ENCODE data around the gene VPS33B.
"Not testable (repeated sequence)": the region's sequence is repeated elsewhere in the genome, so short reads cannot be mapped to it uniquely, and the experiment has no call there.

Gene VPS33B

DNA sequence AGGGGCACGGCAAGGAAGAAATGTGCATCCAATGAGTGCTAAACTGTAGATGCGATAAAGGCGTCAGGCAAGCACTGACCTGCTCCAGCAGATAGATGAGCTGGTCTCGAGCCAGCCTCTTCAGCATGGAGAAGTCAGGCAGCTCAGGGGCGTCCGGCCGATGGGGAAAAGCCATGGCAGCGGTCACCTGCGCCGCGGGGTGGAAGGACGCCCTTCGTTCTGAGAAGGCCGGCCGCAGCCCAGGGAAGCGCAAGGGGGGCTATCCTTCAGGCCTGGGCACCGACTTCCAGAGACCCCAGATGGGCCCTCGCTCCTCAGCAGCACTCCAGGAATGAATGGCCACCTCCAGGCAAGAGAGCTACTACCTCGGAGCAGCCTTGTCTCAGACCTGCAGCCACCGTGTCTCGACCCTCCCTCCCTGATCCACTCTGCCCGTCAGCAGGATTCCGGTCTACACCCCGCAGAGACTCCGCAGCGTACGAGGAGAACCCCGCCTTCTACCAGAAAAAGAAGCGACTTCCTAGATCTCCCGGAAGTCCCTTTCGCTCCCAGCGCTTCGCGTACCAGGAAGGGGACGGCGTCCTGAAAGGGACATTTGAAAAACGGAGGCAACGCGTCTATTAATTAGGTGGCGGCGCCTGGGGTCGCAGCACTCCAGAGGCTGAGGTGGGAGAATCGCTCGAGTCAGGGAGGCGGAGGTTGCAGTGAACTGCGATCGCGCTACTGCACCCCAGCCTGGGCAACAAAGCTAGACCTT is at the start of gene VPS33B:
Gene VPS33B (minus strand): TSS at position 520 of the 757 bp plus-strand sequence. CDS start 345 bp downstream, at position 175.
- DNase-seq: peak; percentile 89

DNA sequence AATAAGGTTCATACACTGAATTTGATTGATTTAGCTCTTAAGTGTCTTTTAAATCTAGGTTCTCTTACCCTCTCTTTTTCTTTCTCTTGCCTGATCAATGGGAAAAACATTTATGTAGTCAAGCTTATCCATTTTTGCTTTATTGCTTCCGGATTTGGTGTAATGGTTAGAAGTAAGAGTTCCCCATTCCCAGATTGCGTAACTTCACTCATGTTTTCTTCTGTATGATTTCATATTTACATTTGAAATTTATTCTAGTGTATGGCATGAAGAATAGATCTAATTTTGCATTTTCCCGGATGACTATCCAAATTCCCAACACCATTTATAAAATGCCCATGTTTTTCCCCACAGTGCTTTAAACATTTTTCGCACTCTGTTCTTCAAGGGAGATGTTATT is 49.8 kb upstream of the VPS33B start:
- DNase-seq: no peak

DNA sequence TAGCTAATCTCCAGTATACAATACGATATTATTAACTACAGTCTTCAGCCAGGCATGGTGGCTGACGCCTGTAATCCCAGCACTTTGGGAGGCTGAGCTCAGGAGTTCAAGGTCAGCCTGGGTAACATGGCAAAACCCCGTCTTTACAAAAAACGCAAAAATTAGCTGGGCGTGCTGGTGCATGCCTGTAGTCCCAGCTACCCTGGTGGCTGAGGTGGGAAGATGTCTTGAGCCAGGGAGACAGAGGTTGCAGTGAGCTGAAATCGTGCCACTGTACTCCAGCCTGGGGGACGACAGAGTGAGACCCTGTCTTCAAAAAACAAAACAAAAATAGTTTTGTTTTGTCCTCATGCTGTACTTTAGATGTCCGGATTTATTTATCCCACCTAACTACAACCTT is 48.5 kb upstream of the VPS33B start:
- DNase-seq: no peak

DNA sequence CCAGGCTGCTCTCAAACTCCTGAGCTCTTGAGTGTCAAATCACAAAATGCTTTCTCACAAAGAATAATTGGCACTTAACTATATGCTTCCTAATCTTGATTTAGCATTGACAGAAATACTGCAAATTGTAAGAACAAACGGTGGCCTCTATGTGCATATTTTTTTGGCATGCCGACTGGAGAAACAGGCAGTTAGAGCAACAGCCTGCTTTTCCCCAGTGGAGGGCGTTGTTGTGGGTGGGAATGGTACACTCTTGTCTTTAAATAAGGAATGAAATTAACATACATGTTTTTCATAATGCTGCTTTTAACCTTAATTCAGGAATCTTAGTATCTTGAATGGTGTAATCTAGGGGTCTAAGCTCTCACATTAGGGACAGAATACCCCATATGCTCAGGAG is 46.6 kb upstream of the VPS33B start:
- DNase-seq: no peak

DNA sequence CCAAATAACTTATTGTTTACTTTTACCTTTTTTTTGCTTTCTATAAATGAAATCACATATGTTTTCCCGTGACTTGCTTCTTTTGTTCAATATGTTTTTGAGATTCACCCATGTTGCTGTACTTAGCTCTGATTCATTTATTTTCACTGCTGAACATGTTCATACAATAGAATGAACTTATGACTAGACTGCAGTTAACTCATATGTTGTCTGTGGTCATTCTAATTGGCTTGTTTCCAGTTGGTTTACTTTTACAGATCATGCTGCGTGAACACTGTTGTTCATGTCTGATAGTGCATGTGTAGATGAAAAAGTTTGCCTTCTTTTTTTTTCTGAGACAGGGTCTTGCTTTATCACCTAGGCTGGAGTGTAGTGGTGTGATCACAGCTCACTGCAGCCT is 46.0 kb upstream of the VPS33B start:
- no peak for DNase-seq

DNA sequence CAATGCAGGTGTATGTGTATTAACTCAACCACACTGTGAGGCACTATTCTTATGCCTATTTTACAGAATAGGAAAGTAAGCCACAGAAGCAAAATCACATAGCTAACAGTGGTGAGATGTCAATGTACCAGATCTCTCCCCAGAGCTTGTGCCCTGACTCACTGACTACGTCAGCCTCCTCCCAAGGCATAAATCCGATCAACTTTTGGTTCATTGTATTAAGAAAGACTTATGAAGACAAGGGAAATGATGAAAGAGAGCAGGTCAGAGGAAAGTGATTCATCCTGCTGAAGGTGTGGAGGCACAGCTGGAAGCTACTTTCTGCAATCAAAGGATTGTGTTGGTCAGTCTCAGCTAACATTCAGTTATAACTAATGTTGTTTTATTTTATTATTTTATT is 44.6 kb upstream of the VPS33B start:
- no peak for DNase-seq

DNA sequence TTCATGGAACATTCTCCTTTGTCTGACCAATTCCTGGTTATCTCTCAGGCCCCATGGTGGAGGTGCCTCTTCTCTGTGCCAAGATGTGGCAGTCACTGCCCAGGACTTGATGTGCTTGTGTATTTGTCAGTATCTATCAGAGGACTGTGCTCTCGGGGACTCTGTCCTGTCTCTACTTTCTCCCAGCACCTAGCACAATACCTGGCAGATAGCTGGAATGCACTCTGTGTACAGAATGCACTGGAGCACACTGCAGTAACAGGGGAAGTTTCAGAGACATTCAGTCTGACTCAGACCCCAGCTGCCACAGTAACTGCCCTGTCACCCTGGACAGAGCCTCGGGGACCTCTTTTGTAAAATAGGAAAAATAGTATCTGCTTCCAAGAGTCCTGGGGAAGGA is 43.1 kb upstream of the VPS33B start:
- no peak for DNase-seq

DNA sequence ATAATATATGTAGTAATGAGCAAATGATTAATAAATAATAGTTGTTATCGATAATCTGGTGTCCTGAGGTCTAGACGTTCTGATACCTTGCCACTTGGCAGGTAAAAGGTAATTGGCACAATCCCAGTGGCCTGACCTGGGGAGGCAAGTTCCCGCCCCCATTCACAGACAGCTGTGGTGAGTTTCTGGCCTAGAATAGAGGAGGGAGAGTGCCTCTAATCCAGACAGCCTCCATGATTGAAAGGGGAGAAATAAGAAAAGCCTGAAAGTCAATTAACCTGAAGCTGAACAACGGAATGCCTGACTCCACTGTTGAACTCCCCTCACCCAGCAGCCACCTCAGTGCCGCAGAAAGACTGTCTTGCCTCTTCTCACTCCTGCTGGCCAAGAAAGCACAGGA is 39.6 kb upstream of the VPS33B start:
- DNase-seq: no peak

DNA sequence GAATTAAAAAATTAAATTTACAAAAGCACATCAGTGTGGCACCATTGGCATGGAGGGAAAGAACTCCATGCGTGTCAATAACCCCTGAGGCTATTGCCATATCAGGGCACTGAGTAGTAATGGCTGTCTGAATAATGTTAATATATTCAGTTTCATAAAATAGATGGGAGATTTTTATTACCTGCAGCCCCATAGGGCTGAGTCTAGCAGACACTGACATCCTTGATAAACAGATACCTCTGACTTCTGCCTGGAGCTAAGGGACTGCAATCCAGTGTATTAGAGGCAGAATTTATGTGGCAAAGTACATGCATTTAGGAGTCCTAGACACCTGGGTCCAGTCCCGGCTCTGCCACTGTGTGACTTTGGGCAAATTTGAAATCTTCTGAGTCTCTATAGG is 38.8 kb upstream of the VPS33B start:
- DNase-seq: no peak

DNA sequence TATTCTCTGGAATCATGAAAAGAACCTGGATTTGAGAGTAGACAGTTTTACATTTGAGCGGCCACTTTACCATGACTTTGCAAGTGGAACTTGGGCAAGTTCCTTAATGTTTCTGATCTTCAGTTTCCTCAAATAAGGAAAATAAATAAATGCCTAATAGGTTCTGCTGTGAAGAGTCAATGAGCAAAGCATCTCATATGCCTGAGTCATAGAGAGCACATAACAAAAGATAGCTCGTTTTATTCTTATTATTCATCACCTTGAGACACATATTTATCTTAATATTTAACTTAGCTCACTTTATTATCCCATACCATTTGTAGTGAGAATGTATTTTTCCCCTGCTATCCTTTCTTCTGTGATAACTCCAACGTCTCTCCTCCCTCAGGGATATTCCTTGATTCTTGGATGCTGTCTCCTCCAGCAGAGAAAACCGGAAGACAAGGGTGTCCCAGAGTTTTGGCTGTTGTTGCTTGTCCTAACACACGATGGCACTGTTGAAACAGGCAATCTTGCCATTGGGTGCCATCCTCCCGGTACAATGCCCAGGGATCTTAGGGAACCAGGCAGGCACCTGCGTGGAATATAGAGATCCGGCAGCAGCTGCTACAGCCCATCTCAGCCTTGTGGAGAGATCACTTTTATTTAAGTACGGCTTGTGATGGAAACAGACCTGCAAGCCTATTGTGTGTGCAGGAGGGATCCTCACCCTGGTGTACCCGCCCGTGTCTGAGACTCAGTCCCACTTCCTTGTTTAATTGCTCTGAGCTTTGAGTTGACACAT is 33.3 kb upstream of the VPS33B start:
- peak; percentile 42 for DNase-seq

DNA sequence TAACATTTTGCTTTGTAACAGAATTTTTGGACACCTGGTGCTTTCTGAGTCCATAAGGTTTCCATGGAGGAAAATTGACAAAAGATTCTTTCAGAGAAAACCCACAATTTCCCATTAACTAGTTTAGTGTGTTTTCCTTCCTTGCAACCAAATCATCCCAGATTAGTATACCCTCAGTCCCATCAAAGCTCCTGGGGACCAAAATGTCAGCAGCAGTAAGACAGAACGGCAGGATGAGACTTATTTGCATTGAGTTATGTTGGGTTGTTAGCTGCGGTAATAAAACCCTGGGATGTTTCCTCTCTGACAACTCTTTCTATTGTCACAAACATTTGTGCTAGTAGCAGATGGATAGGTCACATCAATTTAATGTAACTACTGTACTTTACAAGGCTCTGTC is 32.4 kb upstream of the VPS33B start:
- DNase-seq: no peak

DNA sequence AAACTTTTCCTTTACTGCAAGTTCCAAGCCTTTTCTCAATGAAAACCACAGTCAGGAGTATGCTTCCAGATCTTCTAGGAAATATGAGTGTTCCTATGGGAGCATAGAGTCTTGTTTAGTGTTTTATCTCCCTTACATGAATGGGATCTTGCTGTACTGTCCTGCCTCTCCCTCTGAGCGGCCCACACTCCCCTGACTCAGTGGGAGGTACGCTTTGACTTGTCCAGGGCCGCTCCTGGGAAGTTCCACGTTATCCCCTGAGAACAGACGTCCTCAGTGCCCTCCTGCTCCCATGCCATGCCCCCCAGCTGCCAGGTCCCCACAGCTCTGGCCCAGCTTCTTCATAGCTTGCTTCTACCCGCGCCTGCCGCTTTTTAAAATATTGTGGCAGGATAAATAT is 28.9 kb upstream of the VPS33B start:
- no peak for DNase-seq

DNA sequence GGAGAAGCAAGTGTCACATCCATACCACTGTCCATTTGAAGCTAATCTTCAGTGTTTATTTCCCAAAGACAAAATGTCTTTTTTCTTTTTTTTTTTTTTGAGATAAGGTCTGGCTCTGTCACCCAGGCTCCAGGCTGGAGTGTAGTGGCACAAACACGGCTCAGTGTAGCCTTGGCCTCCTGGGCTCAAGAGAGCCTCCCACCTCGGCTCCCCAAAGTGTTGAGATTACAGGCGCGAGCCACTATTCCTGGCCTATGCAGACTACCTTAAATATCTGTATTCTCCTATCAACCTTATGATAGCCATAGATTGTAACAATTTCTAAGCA is 27.7 kb upstream of the VPS33B start:
- DNase-seq: no peak

DNA sequence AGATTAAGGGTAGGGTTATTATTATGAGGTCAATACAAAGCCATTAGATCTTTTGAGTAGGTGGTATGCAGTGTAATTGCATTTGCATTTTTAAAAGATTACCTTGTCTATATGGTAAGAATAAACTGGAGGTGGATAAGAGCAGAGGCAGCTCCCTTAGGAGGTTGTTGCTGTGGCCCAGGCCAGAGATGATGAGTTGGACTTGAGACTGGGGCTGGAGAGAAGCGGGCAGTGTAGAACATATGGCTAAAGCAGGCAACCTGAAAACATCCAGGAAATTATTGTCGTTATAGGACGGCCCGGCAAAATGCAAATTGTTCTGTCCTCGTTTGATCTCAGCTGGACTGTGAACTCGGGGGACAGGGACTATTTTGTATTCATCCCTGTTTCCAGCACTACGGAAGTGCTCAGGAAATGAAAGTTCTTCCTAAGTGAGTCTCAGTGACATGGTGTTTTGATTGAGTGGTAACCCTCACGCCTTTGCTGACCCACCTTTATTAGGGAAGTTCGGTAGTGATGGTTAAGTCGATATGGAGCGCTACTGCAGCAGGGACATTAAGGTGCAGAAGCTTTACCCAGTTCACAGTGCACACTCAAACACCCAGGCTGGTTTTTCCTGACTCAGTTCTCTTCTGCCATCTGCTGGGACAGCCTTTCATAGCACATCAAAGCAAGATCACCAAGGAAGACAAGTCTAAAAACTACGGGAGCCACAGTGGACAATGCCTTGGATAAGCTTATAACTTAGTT is 27.2 kb upstream of the VPS33B start:
- peak; percentile 51 for DNase-seq

DNA sequence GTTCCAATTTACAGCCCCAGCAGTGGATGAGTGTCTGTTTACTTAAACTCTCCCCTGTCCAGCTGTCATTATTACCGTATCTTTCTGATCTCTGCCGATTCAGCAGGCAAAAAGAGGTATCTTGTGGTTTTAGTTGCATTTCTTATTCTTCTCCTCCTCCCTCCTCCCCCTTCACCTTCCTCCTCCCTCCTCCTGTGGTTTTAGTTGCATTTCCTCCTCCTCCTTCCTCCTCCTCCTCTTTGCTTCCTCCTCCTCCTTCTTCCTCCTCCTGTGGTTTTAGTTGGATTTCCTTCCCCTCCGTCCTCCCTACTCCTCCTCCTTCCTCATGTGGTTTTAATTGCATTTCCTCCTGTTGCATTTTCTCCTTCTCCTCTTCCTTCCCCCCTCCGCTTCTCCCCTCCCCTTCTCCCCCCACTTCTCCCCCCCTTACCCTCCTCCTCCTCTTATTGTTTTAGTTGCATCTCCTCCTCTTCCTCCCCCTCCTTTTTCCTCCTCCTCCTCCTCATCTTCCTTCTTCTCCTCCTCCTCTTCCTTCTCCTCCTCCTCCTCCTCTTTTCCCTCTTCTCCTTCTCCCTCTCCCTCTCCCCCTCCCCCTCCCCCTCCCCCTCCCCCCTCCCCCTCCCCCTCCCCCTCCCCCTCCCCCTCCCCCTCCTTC is 25.3 kb upstream of the VPS33B start:
- no peak for DNase-seq

DNA sequence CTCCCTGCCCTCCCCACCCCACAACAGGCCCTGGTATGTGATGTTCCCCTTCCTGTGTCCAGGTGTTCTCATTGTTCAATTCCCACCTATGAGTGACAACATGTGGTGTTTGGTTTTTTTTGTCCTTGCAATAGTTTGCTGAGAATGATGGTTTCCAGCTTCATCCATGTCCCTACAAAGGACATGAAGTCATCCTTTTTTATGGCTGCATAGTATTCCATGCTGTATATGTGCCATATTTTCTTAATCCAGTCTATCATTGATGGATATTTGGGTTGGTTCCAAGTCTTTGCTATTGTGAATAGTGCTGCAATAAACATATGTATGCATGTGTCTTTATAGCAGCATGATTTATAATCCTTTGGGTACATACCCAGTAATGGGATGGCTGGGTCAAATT is 23.7 kb upstream of the VPS33B start:
- not testable (repeated sequence) for DNase-seq

DNA sequence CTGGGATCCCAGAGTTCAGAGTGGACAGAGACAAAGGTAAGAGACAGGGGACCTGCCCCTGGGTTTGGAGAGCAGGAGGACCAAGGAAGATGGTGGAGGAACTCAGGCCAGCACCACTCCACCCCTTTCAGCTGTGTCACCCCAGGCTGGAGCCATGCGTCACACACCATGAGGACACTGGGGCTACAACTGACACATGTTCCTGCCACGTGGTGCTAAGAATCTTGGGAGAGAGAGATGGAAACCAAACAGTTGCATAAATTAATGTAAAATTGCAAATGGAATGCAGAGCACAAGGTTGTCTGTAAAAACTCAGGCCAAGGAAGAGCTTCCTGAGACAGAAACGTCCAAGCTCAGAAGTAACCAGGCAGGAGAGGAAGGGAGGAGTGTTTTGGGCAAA is 22.7 kb upstream of the VPS33B start:
- no peak for DNase-seq

DNA sequence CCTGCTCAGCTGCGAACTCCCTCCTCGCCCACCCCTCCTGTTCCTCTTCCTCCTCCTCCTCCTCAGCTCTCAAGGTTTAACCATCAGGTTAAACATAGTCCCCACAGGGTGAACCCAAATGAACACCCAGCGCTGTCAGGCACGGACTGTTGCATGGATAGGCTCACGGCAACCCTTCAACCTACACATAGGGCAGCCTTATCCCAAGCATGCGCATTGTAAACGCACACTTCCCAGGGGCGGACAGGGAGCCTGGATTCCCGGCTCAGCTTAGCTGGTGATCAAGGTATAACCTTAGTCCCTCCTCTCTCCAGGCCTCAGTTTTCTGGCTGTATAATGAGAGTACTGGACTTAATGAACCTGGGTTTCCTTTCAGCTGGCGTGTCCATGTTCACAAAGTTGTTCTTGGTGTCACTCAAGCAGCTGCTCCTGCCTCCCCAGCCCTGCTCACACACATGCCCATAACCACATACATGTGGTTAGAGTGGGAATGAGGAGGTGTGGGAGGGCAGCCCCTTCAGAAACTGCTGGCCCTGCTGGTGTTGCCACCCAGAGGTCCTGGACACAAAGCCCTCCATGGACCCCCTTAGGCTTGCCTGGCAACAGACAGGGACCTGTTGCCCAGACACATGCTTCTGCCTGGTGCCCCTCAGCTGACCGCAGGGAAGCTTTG is 20.9 kb upstream of the VPS33B start:
- DNase-seq: no peak

DNA sequence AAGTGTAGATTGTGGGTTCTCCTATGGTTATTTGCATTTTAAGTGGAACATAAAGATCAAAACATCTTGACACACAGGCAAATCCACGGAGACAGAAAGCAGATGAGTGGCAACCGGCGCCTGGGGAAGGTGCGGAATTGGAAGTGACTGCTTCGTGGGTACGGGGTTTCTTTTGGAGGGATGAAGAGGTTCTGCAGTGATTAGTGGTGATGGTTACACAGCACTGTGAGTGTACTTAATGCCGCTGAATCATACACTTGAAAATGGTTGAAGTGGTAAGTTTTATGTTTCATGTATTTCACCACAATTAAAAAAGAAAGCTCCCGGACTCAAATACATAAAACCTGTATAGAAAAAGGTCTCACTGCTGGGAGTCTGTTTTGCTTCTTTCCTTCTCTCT is 18.5 kb upstream of the VPS33B start:
- DNase-seq: no peak

DNA sequence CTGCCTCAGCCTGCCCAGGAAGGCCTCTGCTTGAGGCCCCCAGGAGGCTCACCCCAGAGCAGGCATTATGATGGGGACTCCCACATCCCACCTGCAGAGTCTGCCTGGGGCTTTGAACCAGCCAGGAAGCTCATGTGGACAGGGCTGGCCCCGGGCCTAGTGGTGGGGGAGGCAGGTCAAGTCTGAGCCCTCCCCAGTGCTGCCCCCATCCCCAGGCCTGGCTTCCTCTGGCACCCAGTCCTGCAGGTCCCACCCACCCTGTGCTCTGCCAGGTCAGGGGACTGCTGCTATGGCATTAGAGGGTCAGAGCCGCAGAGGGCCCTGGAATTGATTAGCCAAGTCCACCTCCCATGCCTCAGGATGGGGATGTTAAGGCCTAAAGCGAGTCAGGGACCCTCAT is 17.6 kb upstream of the VPS33B start:
- no peak for DNase-seq

DNA sequence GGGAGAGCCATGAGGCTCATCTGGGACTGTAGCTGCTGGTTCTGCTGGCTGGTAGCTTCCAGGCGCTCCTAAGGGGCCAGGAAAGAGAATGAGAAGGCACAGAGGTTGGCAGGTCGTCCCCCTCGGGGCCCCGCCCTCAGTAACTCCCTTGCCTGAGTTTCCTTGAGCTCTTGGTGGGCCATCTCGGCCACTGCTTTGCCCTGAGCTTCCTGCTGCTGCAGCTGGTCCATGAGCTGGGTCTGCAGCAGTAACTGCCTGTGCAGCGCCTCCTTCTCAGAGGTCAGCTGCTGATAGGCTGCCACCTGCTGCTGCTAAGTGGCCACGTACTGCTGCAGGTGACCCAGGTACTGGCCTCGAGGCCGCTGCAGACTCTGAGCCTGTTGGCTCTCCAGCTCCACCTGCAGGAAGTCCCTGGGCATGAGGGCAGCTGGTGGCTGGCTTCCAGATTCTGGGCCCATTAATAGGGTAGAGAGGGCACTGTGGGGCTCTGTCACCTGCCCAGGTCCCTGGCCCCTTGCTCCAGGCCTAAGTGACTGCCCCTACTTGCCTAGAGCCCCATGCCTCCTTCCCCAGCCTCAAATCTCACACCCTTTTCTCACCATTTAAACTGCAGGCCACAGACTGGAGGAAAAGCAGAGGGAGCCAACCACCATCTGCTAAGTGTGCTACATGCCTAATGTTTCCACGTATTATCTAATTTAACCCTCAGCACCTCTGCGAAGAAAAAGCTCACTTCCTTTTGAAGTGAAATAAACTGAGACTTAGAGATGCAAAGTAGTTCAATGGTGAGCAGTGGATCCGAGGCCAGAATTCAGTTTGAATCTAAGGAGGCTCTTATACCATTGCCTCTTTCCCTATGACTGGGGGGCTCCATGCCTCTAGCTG is 10.8 kb upstream of the VPS33B start:
- no peak for DNase-seq

DNA sequence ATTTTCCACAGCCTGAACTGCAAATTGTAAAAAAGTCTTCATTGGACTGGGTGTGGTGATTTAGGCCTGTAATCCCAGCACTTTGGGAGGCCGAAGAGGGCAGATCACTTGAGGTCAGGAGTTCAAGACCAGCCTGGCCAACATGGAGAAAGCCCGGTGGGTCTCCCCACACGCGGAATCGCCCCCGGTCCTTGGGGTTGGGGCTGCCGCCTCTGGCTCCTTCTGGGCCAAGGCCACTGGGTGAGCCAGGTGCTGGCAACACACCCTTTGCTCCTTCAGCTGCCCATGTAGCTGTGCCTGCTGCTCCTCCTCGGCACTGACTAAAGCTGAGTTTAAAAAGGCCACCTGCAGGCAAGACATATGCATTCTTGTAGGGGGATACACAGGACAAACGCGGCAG is 9.4 kb upstream of the VPS33B start:
- DNase-seq: no peak

All from left hindlimb (tissue), 1 donor.